Stimulated activated CD8-positive, alpha-beta memory T cell treated with anti-CD3 and anti-CD28 coated beads, Interleukin-15, amount 100 ng/mL, for 24 hours (primary cell): ENCODE measurements around the gene OTUD5.

Experiments
- DNase-seq: peaks from one replicate; pipeline ENCODE4 v3.0.0-alpha.2; 2020; ENCODE audit warnings: low read depth

Gene OTUD5

GRCh38 chrX:48937054-48937907 is 20.1 kb downstream of the OTUD5 start:
- peak; percentile 65 for DNase-seq

- DNase-seq: no peak
These were observed 20.9 kb downstream of the OTUD5 start for GRCh38 chrX:48936429-48937053.

GRCh38 chrX:48935301-48935670 is 22.1 kb downstream of the OTUD5 start:
- no peak for DNase-seq

DNA sequence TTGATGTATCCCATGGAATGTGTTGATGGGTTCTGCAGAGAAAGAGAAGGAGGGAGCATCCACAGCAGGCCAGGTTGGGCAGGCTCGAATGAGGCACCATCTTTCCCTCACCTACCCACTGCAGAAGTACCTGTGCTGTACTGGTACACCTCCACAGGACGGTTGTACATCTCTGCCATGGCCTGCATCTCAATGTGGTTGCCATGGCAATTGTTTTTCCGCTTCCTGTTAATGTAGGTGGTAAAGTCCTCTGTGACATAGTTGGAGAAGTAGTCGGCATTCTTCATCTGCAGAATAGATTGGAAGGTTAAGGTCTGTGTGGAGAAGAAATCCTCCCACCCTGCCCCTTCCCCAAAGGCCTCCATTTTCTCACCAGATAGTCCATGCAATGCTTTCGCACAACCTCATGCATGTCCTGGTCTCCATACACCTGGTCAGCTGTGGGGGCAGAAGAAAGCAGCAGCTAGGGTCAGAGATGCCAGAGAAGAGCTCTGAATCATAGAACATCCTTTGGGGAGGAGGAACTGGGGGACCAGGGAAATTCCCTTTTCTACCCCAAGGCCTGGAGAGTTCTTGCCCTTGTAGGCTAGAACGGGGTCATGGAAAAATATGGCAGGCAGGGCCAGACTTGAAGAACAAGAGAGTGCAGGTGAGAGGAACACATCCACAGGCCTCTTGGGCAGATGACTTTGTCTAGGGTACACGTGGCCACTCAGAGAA is 22.7 kb downstream of the OTUD5 start:
- no peak for DNase-seq

DNA sequence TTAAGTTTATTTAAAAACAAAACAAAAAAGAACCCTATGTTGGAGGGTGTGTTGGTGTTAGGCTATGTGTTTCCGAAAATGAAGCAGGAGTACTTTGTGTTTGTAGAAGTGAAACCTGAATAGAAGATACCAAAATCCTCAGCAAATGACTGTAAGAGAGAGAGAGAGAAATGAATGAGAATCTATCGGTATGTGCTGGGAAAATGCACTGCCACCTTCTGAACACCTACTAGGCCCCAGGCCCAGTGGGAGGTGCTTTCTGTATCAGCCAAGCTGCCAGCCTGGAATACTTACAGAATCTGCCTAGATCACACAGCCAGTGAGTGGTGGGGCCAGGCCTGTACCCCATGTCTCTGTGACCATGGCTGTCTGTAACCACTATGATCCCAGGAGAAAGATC is 23.6 kb downstream of the OTUD5 start:
- no peak for DNase-seq

DNA sequence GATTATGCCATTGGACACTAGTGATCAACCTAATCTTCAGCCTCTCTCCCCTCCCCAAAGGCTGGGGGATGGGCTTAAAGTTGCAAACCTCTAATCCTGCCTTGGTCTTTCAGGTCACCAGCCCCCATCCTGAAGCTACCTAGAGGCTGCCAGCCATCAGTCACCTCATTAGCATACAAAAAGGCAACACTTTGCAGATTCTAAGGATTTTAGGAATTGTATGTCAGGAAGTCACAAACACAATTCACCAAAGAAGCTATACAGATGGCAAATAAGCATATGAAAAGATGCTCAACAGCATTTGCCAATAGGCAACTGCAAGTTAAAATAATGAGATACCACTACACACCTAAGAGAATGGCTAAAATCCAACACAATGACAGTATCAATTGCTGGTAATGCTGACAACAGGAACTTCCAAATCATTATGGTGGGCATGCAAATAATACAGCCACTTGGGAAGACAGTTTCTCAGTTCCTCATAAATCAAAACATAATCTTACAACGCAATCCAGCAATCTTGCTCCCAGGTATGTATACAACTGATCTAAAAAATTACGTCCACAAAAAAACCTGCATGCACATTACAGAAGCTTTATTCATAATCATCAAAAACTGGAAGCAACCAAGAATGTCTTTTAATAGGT is 29.5 kb downstream of the OTUD5 start:
- no peak for DNase-seq

DNA sequence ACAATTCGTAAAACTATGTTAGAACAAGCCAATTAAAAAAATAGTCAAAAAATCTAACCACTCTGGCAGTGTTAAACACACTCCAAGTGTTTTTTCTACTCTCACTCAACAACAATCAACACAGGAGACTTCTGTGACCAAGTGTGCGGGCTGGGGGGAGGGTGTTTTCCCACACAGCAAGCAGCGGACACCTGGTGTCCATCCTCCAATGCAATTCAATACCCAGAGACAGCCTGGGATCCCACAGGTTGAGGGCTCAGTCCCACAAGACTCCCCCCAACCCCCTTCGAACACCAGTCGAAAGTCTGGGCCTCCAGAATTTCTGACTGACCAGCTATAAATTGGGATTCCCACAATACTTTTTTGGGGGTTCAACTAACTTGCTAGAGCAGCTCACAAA is 30.3 kb downstream of the OTUD5 start:
- DNase-seq: no peak

DNA sequence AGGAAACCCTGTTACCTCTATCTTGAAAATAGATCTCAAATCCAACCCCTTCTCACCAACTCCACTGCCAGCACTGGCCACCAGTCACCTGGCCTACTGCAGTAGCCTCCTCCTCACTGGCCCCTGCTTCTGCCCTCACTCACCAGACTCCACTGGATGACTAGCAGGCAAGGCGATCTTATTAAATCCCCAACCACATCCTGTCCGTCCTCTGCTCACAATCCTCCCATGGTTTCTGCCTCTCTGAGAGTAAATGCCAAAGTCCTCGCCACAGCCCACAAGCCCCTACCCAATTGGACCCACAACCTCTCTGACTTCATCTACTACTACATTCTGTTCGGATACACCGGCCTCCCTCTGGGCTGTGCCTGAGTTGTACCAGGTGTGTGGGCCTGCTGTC is 33.1 kb downstream of the OTUD5 start:
- DNase-seq: no peak

- DNase-seq: no peak
These were observed 33.6 kb downstream of the OTUD5 start for GRCh38 chrX:48923771-48924170.

DNA sequence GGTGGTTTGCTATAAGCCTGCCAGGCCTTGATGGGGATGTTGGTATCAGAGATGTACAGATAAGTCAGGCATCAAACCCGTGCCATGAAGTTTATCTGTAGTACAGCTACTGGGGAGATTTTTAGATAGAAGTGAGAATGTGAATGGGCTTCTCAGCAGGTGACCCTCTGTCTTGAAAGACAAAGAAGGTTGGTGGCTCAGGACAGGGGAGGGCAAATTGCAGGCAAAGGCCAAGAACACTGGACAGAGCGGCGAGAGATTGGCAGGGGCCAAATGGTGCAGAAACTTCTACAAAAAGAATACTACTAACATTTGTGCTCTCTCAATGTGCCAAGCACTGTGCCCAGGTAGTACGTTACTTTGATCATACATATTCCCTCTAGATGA is 36.7 kb downstream of the OTUD5 start:
- DNase-seq: no peak

DNA sequence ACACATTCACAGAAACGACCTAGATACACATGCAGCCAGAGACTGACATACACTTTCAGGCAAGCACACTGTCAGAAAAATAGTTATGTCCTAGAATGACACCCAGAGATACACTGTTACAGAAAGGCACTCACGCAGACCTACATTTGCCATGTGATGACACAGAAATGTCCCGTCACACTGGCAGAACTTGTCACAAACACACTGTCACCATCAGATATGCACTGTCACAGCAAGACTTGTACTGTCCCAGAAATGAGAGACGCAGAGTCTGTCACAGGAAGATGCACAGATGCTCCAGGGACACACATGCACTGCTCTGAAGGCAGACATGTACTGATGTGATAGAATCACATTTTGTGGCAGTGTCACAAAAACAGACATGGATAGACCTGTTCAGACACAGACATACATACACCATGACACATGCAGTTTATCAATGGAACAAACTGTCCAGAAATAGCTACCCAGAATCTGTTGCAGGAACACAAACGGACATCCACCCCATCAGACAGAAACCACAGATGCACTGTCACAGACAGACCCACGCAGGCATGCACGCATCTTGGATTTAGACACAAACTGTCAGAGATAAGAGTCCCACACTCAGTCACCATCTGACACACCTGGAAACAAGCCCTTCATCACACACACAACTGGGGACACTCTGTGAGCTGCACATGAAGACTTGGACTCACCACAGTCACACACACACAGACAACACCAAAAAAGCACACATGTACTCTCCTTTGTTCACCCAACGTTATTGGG is 37.3 kb downstream of the OTUD5 start:
- no peak for DNase-seq

- no peak for DNase-seq
These were observed 38.0 kb downstream of the OTUD5 start for GRCh38 chrX:48919360-48919841.

DNA sequence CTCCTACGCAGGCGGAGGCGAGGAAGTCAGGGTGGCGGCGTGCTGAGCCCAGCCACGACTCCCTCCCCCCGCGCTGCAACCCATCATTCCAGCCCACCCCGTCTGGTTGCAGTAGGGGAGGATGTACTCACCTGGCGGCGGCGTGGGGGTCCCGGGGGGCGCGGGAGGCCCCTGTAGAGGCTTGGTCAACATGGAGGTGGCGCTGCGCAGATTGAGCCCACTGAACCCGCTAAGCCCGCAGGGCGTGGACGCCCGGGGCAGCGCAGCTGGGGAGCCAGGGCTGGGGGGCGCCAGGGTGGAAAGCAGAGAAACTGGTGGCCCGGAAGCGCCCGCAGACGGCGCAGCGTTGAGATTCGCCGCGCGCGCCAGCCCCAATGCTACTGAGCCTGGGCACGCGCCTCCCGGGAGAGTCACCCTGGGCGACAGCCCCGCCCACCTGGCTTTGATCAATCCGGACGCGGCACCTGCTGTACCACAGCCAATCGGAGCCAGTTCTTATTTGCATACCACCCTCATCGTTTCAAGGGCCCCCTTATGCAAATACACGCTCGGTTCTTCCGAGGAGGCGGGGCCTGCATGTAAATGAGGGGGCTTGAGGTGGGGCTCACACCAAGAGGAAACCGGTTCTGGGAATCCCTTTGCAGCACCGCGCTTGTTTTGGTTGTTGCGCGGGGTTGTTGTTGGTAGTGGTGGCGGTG is 38.6 kb downstream of the OTUD5 start, which contains the start of gene PIM2:
Gene PIM2, minus strand, starts transcription at position 382 of the 698 bp plus-strand sequence. Its CDS starts 190 bp downstream, at position 192.
- peak; percentile 70 for DNase-seq

DNA sequence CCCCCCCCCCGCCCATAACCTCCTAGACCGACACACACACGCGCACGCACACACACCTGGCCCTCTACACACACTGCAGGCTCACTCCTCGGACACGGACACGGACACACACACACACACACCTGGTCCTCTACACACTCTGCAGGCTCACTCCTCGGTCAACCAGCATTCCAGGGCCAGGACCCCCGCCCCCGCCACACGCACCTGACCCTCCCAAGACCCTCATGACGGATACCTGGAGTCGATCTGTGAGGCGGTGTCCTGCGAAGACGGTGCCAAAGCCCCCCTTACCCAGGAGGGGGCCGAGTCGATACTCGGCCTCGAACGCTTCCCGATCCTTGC is 39.1 kb downstream of the OTUD5 start:
- no peak for DNase-seq

DNA sequence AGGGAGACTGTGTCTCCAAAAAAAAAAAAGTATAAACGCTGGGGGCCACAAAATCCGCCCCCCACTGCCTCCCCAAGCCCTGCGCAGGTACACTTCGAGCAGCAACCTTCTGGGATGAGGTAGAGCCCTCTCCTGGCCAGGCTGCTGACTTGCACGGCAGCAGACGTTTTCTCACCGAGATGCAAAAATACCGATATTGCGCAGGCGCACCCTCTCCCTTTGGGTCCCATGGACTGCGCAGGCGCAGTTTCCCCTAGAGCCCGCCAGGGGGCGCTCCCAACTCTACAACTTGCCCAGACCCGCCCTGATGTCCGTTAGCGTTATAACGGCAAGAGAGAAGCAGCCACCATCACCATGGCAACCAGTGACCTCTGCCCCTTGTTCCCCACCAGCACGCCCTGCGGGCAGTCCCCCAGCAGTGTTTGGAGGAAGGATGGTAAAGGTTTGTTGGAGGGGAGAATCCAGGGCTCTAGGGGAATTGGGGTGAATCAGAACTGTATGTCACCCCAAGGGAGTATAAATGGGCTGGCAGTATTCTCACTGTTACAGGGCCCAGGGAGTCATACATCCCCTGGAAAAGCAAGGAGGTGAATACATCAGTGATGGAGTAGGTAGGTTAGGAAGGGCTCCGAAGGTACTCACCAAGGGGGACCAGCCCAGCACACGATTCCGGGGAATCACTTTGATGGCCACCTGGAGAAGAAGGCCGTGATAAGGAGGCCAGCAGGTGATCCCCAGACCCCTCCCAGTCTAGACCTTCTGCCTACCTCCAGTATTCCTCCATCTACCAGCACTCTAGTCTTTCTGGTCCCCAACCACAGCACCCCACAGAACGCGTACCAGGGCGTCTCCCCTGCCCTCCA is 40.0 kb downstream of the OTUD5 start:
- DNase-seq: peak; percentile 58

GRCh38 chrX:48914593-48915493 is 42.6 kb downstream of the OTUD5 start:
- no peak for DNase-seq

- no peak for DNase-seq
These were observed 43.6 kb downstream of the OTUD5 start for GRCh38 chrX:48913605-48914366.
